ENCODE data around the gene PPM1L.

DNA sequence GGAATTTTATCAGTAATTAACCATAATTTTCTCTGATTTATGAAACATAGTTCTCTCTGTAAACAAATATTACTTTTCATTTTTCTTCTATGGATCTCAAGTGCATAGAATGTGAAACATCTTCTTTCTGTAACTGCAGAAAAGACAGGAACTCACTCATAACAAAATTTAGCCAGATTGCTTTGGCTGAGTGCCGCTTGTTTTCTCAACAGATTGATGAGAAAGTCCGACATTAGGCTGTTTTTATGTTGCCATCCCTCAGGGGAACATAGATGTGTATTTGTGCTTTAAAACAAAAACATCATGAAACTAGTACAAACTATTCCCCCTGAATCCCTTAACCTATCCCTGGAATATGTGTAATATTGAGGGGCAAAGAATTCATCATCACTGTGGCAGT, 194.9 kb downstream of the PPM1L start:
- TF ChIP-seq, protein P1, sequence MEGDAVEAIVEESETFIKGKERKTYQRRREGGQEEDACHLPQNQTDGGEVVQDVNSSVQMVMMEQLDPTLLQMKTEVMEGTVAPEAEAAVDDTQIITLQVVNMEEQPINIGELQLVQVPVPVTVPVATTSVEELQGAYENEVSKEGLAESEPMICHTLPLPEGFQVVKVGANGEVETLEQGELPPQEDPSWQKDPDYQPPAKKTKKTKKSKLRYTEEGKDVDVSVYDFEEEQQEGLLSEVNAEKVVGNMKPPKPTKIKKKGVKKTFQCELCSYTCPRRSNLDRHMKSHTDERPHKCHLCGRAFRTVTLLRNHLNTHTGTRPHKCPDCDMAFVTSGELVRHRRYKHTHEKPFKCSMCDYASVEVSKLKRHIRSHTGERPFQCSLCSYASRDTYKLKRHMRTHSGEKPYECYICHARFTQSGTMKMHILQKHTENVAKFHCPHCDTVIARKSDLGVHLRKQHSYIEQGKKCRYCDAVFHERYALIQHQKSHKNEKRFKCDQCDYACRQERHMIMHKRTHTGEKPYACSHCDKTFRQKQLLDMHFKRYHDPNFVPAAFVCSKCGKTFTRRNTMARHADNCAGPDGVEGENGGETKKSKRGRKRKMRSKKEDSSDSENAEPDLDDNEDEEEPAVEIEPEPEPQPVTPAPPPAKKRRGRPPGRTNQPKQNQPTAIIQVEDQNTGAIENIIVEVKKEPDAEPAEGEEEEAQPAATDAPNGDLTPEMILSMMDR (optimal IDR thresholded peaks at IDR 0.05 in 1 of 3, IDR thresholded peaks at IDR 0.05 in 1 of 3, conservative IDR thresholded peaks at IDR 0.05 in 1 of 3; ENCODE audit: extremely low read depth in 1 of 3, insufficient read depth in 2 of 3, low read length in 3 of 3): no peak
- TF ChIP-seq EZH2 (IDR thresholded peaks at IDR 0.05; ENCODE audit: low read length): no peak

Measured in keratinocyte (primary cell).